Stimulated activated naive CD8-positive, alpha-beta T cell treated with anti-CD3 and anti-CD28 coated beads, Interleukin-15, Interleukin-2, amounts not matched to agents 100 U/mL and 50 U/mL, for 24 hours (primary cell): ENCODE results near the gene ZNF177.

Experiments
- ATAC-seq: fragments of 150-1000 bp; cut with Tn5 transposase; one replicate; pipeline ENCODE4 v1.10.0; 2021
- DNase-seq: peaks from one replicate; pipeline ENCODE4 v3.0.0; 2021

The ZNF177 gene

DNA sequence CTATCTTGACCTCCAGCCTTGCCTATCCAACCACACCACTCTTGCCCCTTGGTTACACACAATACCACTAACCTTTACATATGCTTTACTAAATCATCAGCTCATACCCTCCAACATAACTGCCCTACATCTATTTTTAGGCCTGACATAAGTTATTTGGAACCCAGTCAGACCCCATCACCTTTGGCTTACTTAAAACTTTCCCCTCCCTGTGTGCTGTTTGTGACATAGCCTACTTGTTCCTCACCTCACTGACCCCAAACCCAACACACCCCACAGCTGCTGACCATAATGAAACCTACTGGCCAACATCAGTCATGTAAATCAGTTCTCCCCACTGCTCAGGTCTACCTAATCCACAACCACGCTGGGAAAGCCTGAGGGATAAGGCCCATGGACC, 67.6 kb downstream of the ZNF177 start:
- ATAC-seq = no peak

DNA sequence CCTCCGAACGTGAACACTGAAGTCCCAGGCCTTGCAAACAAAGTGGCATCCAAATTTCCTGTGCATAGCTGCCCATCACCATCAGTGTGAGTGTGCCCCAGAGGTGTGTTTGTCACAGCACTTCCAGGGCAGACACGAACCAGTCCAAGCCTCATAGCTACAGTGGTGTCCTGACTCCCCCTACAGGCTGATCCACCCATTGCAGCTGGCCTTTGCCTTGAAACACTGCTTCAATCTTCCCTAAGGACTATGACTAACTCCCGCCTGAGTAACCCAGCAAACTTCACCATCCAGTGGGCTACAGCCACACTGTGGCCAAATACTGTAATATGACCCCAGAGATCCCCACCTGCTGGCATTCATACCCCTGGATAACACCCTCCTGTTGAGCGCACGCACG, 68.7 kb downstream of the ZNF177 start:
- DNase-seq = peak; percentile 38
- no peak for ATAC-seq

More for the DNA sequence above, 67.6 kb downstream of the ZNF177 start:
- no peak for DNase-seq
